ENCODE results near the gene SIGLEC7.

The SIGLEC7 gene

GRCh38 chr19:51169283-51169918 lies 27.3 kb downstream of the SIGLEC7 start:
- peak; percentile 60 for DNase-seq (ENCODE audit: low spot score)

- DNase-seq (ENCODE audit: low spot score): no peak
Measured at GRCh38 chr19:51172223-51172622, 30.1 kb downstream of the SIGLEC7 start.

- no peak for DNase-seq (ENCODE audit: low spot score)
Measured at GRCh38 chr19:51173681-51174080, 31.6 kb downstream of the SIGLEC7 start.

GRCh38 chr19:51179256-51179655 lies 37.2 kb downstream of the SIGLEC7 start:
- DNase-seq (ENCODE audit: low spot score): no peak

GRCh38 chr19:51181377-51181912 lies 39.3 kb downstream of the SIGLEC7 start:
- DNase-seq (ENCODE audit: low spot score): no peak

- DNase-seq (ENCODE audit: low spot score): no peak
Measured at GRCh38 chr19:51181913-51182419, 39.9 kb downstream of the SIGLEC7 start.

- no peak for DNase-seq (ENCODE audit: low spot score)
Measured at GRCh38 chr19:51183629-51184028, 41.5 kb downstream of the SIGLEC7 start.

GRCh38 chr19:51185069-51185867 lies 43.2 kb downstream of the SIGLEC7 start:
- no peak for DNase-seq (ENCODE audit: low spot score)

- DNase-seq (ENCODE audit: low spot score): no peak
Measured at GRCh38 chr19:51185868-51186215, 43.7 kb downstream of the SIGLEC7 start.

- no peak for DNase-seq (ENCODE audit: low spot score)
Measured at GRCh38 chr19:51186323-51186722, 44.2 kb downstream of the SIGLEC7 start.

- DNase-seq (ENCODE audit: low spot score): no peak
Measured at GRCh38 chr19:51187395-51188226, 45.5 kb downstream of the SIGLEC7 start.

- no peak for DNase-seq (ENCODE audit: low spot score)
Measured at GRCh38 chr19:51188227-51188559, 46.1 kb downstream of the SIGLEC7 start.

GRCh38 chr19:51192689-51193088 lies 50.6 kb downstream of the SIGLEC7 start:
- no peak for DNase-seq (ENCODE audit: low spot score)

GRCh38 chr19:51194527-51195315 lies 52.6 kb downstream of the SIGLEC7 start:
- DNase-seq (ENCODE audit: low spot score): peak; percentile 68

- no peak for DNase-seq (ENCODE audit: low spot score)
Measured at GRCh38 chr19:51195316-51195586, 53.1 kb downstream of the SIGLEC7 start.

GRCh38 chr19:51195616-51196015 lies 53.5 kb downstream of the SIGLEC7 start:
- DNase-seq (ENCODE audit: low spot score): no peak

- peak; percentile 20 for DNase-seq (ENCODE audit: low spot score)
Measured at GRCh38 chr19:51196181-51196580, 54.1 kb downstream of the SIGLEC7 start.

GRCh38 chr19:51198641-51199040 lies 56.5 kb downstream of the SIGLEC7 start:
- DNase-seq (ENCODE audit: low spot score): no peak

GRCh38 chr19:51200071-51200666 lies 58.1 kb downstream of the SIGLEC7 start:
- DNase-seq (ENCODE audit: low spot score): no peak

- no peak for DNase-seq (ENCODE audit: low spot score)
Measured at GRCh38 chr19:51201712-51202111, 59.6 kb downstream of the SIGLEC7 start.

Data from SW480 (cell line).